Endodermal cell (in vitro differentiated cells): ENCODE measurements around the gene SH3BP2. TPM values are rescaled to one million over a fixed set of nuclear protein-coding genes. Genes with fewer than 3 reads are reported as not detected.

Source experiments
- DNase-seq: peaks from one replicate; pipeline ENCODE4 v3.0.0-alpha.2; 2017
- H3K27ac ChIP-seq: 2 replicates; pipeline ENCODE4 v1.5.1; 2013; ENCODE audit warnings: mild to moderate bottlenecking, low read depth, low read length, moderate library complexity
- H3K27me3 ChIP-seq: 2 replicates; pipeline ENCODE4 v1.6.1; 2013; ENCODE audit warnings: mild to moderate bottlenecking, low read length, moderate library complexity; ENCODE audit not compliant: insufficient read depth, control insufficient read depth, poor library complexity, severe bottlenecking
- H3K36me3 ChIP-seq: 2 replicates; pipeline ENCODE4 v1.7.0; 2013; ENCODE audit warnings: mild to moderate bottlenecking, low read length, moderate library complexity; ENCODE audit not compliant: control insufficient read depth, insufficient read depth
- H3K4me1 ChIP-seq: one replicate; pipeline ENCODE4 v1.7.0; 2013; ENCODE audit warnings: low read length; ENCODE audit not compliant: control insufficient read depth, insufficient read depth
- H3K4me3 ChIP-seq: 2 replicates; pipeline ENCODE4 v1.5.1; 2013; ENCODE audit warnings: mild to moderate bottlenecking, low read length, moderate library complexity
- H3K9ac ChIP-seq: 2 replicates; pipeline ENCODE4 v1.6.1; 2013; ENCODE audit warnings: mild to moderate bottlenecking, low read length, moderate library complexity; ENCODE audit not compliant: poor library complexity, severe bottlenecking; ENCODE audit errors: extremely low read depth
- H3K9me3 ChIP-seq: 2 replicates; pipeline ENCODE4 v1.6.1; 2013; ENCODE audit warnings: mild to moderate bottlenecking, low read length, moderate library complexity; ENCODE audit not compliant: control insufficient read depth
- H3K27ac Mint-ChIP-seq: 2 replicates; pipeline ENCODE4 v1.8.0; 2020; ENCODE audit warnings: mixed read lengths
- H3K27me3 Mint-ChIP-seq: 2 replicates; pipeline ENCODE4 v1.8.0; 2021; ENCODE audit warnings: mild to moderate bottlenecking, mixed read lengths; ENCODE audit not compliant: insufficient read depth
- H3K36me3 Mint-ChIP-seq: 2 replicates; pipeline ENCODE4 v1.8.0; 2020; ENCODE audit warnings: low read depth, mixed read lengths
- H3K4me1 Mint-ChIP-seq: 2 replicates; pipeline ENCODE4 v1.8.0; 2020; ENCODE audit warnings: mixed read lengths
- H3K4me3 Mint-ChIP-seq: 2 replicates; pipeline ENCODE4 v1.8.0; 2020; ENCODE audit warnings: mild to moderate bottlenecking, moderate library complexity, mixed read lengths
- H3K9me3 Mint-ChIP-seq: 2 replicates; pipeline ENCODE4 v1.8.0; 2020; ENCODE audit warnings: mild to moderate bottlenecking, mixed read lengths
- WGBS, 2 experiments: methylation state at CpG; one replicate each; pipeline versions ENCODE4 v1.1.5 to v1.1.7; 2013; ENCODE audit warnings: missing lambda C conversion rate in 2 of 2, mixed read lengths in 1 of 2; ENCODE audit not compliant: insufficient coverage in 1 of 2, insufficient read length in 1 of 2; 5-methylcytosine and 5-hydroxymethylcytosine counted together
- total RNA-seq, 2 donors: library from RNA; stranded (reverse); fragmentation: NEBNext Ultra II Directional in 1 of 2; extraction: Animal tissue kit (Norgen Biotek cat#: 25700) in 1 of 2; gene quantifications; 2 replicates in 1 of 2; 3 replicates in 1 of 2; pipeline ENCODE4 v1.2.1, GENCODE V29; 2021
- TF ChIP-seq, protein P1 (sequence below): fragments of 200-600 bp; sonication (generic); conservative IDR thresholded peaks from 2 replicates; pipeline ENCODE4 v1.5.0; 2021; ENCODE audit warnings: antibody characterized with exemption, mild to moderate bottlenecking

Gene SH3BP2
- total RNA-seq, 2 donors from 2014 or later, result 40.5 to 43.8 TPM

GRCh38 chr4:2857349-2857927 is 64.6 kb downstream of the SH3BP2 start:
- no peak overlapping the region for H3K4me3 Mint-ChIP-seq
- no peak overlapping the region for H3K27ac ChIP-seq

DNA sequence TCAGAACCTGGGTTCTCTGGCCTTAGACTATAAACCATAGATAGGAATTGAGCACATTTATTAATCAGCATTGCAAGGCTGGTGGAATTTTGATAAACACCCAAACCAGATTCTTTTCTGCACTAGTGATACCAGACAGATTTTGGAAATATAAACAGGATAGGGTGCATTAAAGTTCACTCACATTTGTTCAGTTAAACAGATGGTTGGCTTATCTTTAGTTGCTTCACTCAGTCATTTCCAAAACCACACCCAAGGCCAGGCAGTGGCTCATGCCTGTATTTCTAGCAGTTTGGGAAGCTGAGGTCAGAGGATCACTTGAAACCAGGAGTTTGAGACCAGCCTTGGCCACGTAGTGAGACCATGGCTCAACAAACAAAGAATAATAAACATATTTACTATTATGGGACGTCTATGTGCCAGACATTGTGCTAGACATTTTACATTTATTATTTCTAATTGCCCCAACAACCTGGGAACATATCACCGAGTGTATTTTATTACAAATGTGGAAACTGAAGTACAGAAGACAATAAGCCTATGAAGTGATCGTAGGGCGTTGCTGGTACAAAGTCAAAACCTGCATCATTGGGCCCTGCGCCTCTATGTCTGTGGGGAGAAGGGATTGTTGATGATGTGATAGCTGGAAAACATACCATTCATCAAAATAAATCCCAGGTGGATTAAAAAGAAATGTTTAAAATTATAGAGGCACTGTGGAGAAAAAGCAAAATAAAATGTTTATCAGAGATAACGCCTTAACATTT is 65.7 kb downstream of the SH3BP2 start:
- TF ChIP-seq, protein P1, sequence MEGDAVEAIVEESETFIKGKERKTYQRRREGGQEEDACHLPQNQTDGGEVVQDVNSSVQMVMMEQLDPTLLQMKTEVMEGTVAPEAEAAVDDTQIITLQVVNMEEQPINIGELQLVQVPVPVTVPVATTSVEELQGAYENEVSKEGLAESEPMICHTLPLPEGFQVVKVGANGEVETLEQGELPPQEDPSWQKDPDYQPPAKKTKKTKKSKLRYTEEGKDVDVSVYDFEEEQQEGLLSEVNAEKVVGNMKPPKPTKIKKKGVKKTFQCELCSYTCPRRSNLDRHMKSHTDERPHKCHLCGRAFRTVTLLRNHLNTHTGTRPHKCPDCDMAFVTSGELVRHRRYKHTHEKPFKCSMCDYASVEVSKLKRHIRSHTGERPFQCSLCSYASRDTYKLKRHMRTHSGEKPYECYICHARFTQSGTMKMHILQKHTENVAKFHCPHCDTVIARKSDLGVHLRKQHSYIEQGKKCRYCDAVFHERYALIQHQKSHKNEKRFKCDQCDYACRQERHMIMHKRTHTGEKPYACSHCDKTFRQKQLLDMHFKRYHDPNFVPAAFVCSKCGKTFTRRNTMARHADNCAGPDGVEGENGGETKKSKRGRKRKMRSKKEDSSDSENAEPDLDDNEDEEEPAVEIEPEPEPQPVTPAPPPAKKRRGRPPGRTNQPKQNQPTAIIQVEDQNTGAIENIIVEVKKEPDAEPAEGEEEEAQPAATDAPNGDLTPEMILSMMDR, result no peak
- Histone ChIP-seq H3K4me3 (no peak overlapping the region), H3K9me3 (no peaks in the 10 kb centered on the region), H3K36me3 (peaks cover 44% of the 10 kb centered on the region), H3K9ac (no peak overlapping the region), H3K4me1 (peaks cover 23% of the 10 kb centered on the region), H3K27ac (no peak overlapping the region), H3K27me3 (no peaks in the 10 kb centered on the region)
- H3K9me3 Mint-ChIP-seq, result no peaks in the 10 kb centered on the region
- H3K27ac Mint-ChIP-seq, result no peak overlapping the region
- peaks cover 22% of the 10 kb centered on the region for H3K36me3 Mint-ChIP-seq
- no peak for DNase-seq
- peaks cover 40% of the 10 kb centered on the region for H3K4me1 Mint-ChIP-seq
- no peak overlapping the region for H3K4me3 Mint-ChIP-seq
- WGBS, 2 experiments, result 96 to 100% methylated on average over 3 to 6 of the region's 7 CpGs
- no peaks in the 10 kb centered on the region for H3K27me3 Mint-ChIP-seq

More at GRCh38 chr4:2857349-2857927, 64.6 kb downstream of the SH3BP2 start:
- Histone ChIP-seq H3K27me3 (no peaks in the 10 kb centered on the region), H3K4me3 (no peak overlapping the region), H3K4me1 (peaks cover 23% of the 10 kb centered on the region), H3K36me3 (peaks cover 48% of the 10 kb centered on the region), H3K9me3 (no peaks in the 10 kb centered on the region), H3K9ac (no peak overlapping the region)
- Mint-ChIP-seq H3K4me1 (peaks cover 35% of the 10 kb centered on the region), H3K27me3 (no peaks in the 10 kb centered on the region), H3K36me3 (peaks cover 24% of the 10 kb centered on the region), H3K27ac (peak overlapping the region; percentile 12), H3K9me3 (no peaks in the 10 kb centered on the region)
- no peak for DNase-seq
- TF ChIP-seq, protein P1, result no peak
- 92 to 94% methylated on average over 2 to 5 of the region's 5 CpGs for WGBS, 2 experiments

- Histone ChIP-seq H3K27ac (no peak overlapping the region), H3K27me3 (no peaks in the 10 kb centered on the region), H3K9ac (no peak overlapping the region), H3K4me1 (peaks cover 26% of the 10 kb centered on the region), H3K36me3 (peaks cover 39% of the 10 kb centered on the region), H3K4me3 (peak overlapping the region; percentile 73), H3K9me3 (no peaks in the 10 kb centered on the region)
- no peak for DNase-seq
- TF ChIP-seq, protein P1, result no peak
- 95 to 100% methylated on average over 1 to 3 of the region's 3 CpGs for WGBS, 2 experiments
- Mint-ChIP-seq H3K36me3 (peaks cover 13% of the 10 kb centered on the region), H3K27ac (no peak overlapping the region), H3K27me3 (no peaks in the 10 kb centered on the region), H3K9me3 (no peaks in the 10 kb centered on the region), H3K4me1 (peaks cover 40% of the 10 kb centered on the region), H3K4me3 (no peak overlapping the region)
Measured at GRCh38 chr4:2859514-2859913, 66.6 kb downstream of the SH3BP2 start.
